ENCODE data around the gene NOL8.

The NOL8 gene

GRCh38 chr9:92247981-92248380 is 77.2 kb downstream of the NOL8 start:
- H3K9me3 ChIP-seq (ENCODE audit: severe bottlenecking), result no peaks in the 10 kb centered on the region
- peaks cover 96% of the 10 kb centered on the region for H3K36me3 ChIP-seq
- no peak for TF ChIP-seq CTCF (IDR thresholded peaks at IDR 0.05; ENCODE audit: low read depth, low read length)
- H3K4me3 ChIP-seq (ENCODE audit: low read depth, low read length), result no peak overlapping the region
- DNase-seq, result no peak
- H3K27me3 ChIP-seq (ENCODE audit: insufficient read depth, low read depth, severe bottlenecking), result no peaks in the 10 kb centered on the region
- no peak overlapping the region for H3K27ac ChIP-seq

Measured in WERI-Rb-1 (cell line).